Measurements from ENCODE around the gene FPGS. TPM values are rescaled to one million over a fixed set of nuclear protein-coding genes. Genes with fewer than 3 reads are reported as not detected.

The FPGS gene
- total RNA-seq, 1 donor from 2014 or later, result 69.9 TPM

- H3K27ac Mint-ChIP-seq (ENCODE audit: unreplicated experiment), result peak overlapping the region; percentile 84
- H3K4me3 Mint-ChIP-seq, result peak overlapping the region; percentile 52
- H3K27me3 Mint-ChIP-seq (ENCODE audit: low read depth), result peaks cover 11% of the 10 kb centered on the region
- no peaks in the 10 kb centered on the region for H3K36me3 Mint-ChIP-seq (ENCODE audit: low read depth)
- no peaks in the 10 kb centered on the region for H3K9me3 Mint-ChIP-seq
- no peak for TF ChIP-seq CTCF (conservative IDR thresholded peaks at IDR 0.05)
- H3K4me1 Mint-ChIP-seq, result peaks cover 44% of the 10 kb centered on the region
- no peak for DNase-seq (ENCODE audit: low read depth, low spot score)
Observed at GRCh38 chr9:127768698-127769097, 34.0 kb upstream of the FPGS start.

- Mint-ChIP-seq H3K9me3 (no peaks in the 10 kb centered on the region), H3K27ac (ENCODE audit: unreplicated experiment) (peak overlapping the region; percentile 84), H3K4me3 (peak overlapping the region; percentile 52)
Observed at GRCh38 chr9:127769101-127769500, 33.6 kb upstream of the FPGS start.

GRCh38 chr9:127769929-127770582, 32.6 kb upstream of the FPGS start:
- no peaks in the 10 kb centered on the region for H3K36me3 Mint-ChIP-seq (ENCODE audit: low read depth)
- peaks cover 11% of the 10 kb centered on the region for H3K27me3 Mint-ChIP-seq (ENCODE audit: low read depth)
- peaks cover 37% of the 10 kb centered on the region for H3K4me1 Mint-ChIP-seq
- peak overlapping the region; percentile 78 for H3K4me3 Mint-ChIP-seq
- DNase-seq (ENCODE audit: low read depth, low spot score), result no peak
- no peak overlapping the region for H3K27ac Mint-ChIP-seq (ENCODE audit: unreplicated experiment)
- H3K9me3 Mint-ChIP-seq, result no peaks in the 10 kb centered on the region
- TF ChIP-seq CTCF (conservative IDR thresholded peaks at IDR 0.05), result no peak

More at GRCh38 chr9:127769101-127769500, 33.6 kb upstream of the FPGS start:
- TF ChIP-seq CTCF (conservative IDR thresholded peaks at IDR 0.05), result no peak
- Mint-ChIP-seq H3K4me1 (peaks cover 40% of the 10 kb centered on the region), H3K27me3 (ENCODE audit: low read depth) (peaks cover 11% of the 10 kb centered on the region), H3K36me3 (ENCODE audit: low read depth) (no peaks in the 10 kb centered on the region)
- DNase-seq (ENCODE audit: low read depth, low spot score), result no peak

GRCh38 chr9:127770583-127770904, 32.1 kb upstream of the FPGS start:
- Mint-ChIP-seq H3K27ac (ENCODE audit: unreplicated experiment) (no peak overlapping the region), H3K27me3 (ENCODE audit: low read depth) (peaks cover 11% of the 10 kb centered on the region), H3K4me1 (peaks cover 37% of the 10 kb centered on the region), H3K9me3 (no peaks in the 10 kb centered on the region), H3K36me3 (ENCODE audit: low read depth) (no peaks in the 10 kb centered on the region), H3K4me3 (peak overlapping the region; percentile 78)
- TF ChIP-seq CTCF (conservative IDR thresholded peaks at IDR 0.05), result no peak
- DNase-seq (ENCODE audit: low read depth, low spot score), result no peak

GRCh38 chr9:127770905-127771569, 31.6 kb upstream of the FPGS start:
- peak; percentile 98 for DNase-seq (ENCODE audit: low read depth, low spot score)
- H3K4me1 Mint-ChIP-seq, result peaks cover 37% of the 10 kb centered on the region
- H3K36me3 Mint-ChIP-seq (ENCODE audit: low read depth), result no peaks in the 10 kb centered on the region
- peaks cover 11% of the 10 kb centered on the region for H3K27me3 Mint-ChIP-seq (ENCODE audit: low read depth)
- H3K9me3 Mint-ChIP-seq, result no peaks in the 10 kb centered on the region
- H3K27ac Mint-ChIP-seq (ENCODE audit: unreplicated experiment), result no peak overlapping the region
- H3K4me3 Mint-ChIP-seq, result peak overlapping the region; percentile 78
- TF ChIP-seq CTCF (conservative IDR thresholded peaks at IDR 0.05), result no peak
